ENCODE data around the gene STEAP2.
"Not testable (repeated sequence)": the region's sequence is repeated elsewhere in the genome, so short reads cannot be mapped to it uniquely, and the experiment has no call there.

Gene STEAP2

GRCh38 chr7:90211391-90212148 is at the start of gene STEAP2:
STEAP2 (plus strand) TSS chr7:90211740; CDS start chr7:90225083, 13,343 bp downstream.
- no peak for FAIRE-seq

- FAIRE-seq, result no peak
Observed at GRCh38 chr7:90163534-90163933, 48.0 kb upstream of the STEAP2 start.

- no peak for FAIRE-seq
Observed at GRCh38 chr7:90165724-90166123, 45.8 kb upstream of the STEAP2 start.

- FAIRE-seq, result no peak
Observed at GRCh38 chr7:90166153-90166552, 45.4 kb upstream of the STEAP2 start.

- FAIRE-seq, result no peak
Observed at GRCh38 chr7:90167361-90167760, 44.2 kb upstream of the STEAP2 start.

GRCh38 chr7:90169891-90170290 is 41.6 kb upstream of the STEAP2 start:
- no peak for FAIRE-seq

- no peak for FAIRE-seq
Observed at GRCh38 chr7:90172121-90172520, 39.4 kb upstream of the STEAP2 start.

GRCh38 chr7:90172624-90173023 is 38.9 kb upstream of the STEAP2 start:
- no peak for FAIRE-seq

GRCh38 chr7:90173127-90173844 is 38.3 kb upstream of the STEAP2 start:
- no peak for FAIRE-seq

GRCh38 chr7:90175667-90176066 is 35.9 kb upstream of the STEAP2 start:
- no peak for FAIRE-seq

GRCh38 chr7:90176195-90176594 is 35.3 kb upstream of the STEAP2 start:
- FAIRE-seq, result no peak

- no peak for FAIRE-seq
Observed at GRCh38 chr7:90178166-90178565, 33.4 kb upstream of the STEAP2 start.

GRCh38 chr7:90178679-90179278 is 32.8 kb upstream of the STEAP2 start:
- no peak for FAIRE-seq

GRCh38 chr7:90180011-90180585 is 31.4 kb upstream of the STEAP2 start:
- no peak for FAIRE-seq

GRCh38 chr7:90180649-90181048 is 30.9 kb upstream of the STEAP2 start:
- FAIRE-seq, result no peak

GRCh38 chr7:90181485-90181884 is 30.1 kb upstream of the STEAP2 start:
- FAIRE-seq, result no peak

- FAIRE-seq, result not testable (repeated sequence)
Observed at GRCh38 chr7:90186290-90186689, 25.2 kb upstream of the STEAP2 start.

GRCh38 chr7:90187507-90188050 is 24.0 kb upstream of the STEAP2 start:
- no peak for FAIRE-seq

- FAIRE-seq, result no peak
Observed at GRCh38 chr7:90188281-90188680, 23.3 kb upstream of the STEAP2 start.

- FAIRE-seq, result no peak
Observed at GRCh38 chr7:90190995-90191394, 20.5 kb upstream of the STEAP2 start.

GRCh38 chr7:90191648-90192047 is 19.9 kb upstream of the STEAP2 start:
- no peak for FAIRE-seq

GRCh38 chr7:90192876-90193750 is 18.4 kb upstream of the STEAP2 start:
- no peak for FAIRE-seq
